Measurements from ENCODE around the gene LAPTM5. TPM values are rescaled to one million over a fixed set of nuclear protein-coding genes. Genes with fewer than 3 reads are reported as not detected.
A peak's percentile ranks its signal among the peaks of the same experiment; 100 is the strongest.
"Not testable (repeated sequence)": the region's sequence is repeated elsewhere in the genome, so short reads cannot be mapped to it uniquely, and the experiment has no call there.

The LAPTM5 gene
- total RNA-seq, 2 donors from 2014 or later: 14.9 to 39.1 TPM

- no peaks in the 10 kb centered on the region for H3K36me3 ChIP-seq
- H3K4me1 ChIP-seq (replicated peaks): no peaks in the 10 kb centered on the region
- no peak for TF ChIP-seq POLR2A (IDR thresholded peaks at IDR 0.05)
- no peak for TF ChIP-seq CTCF (IDR thresholded peaks at IDR 0.05)
- no peak for TF ChIP-seq POLR2AphosphoS5 (IDR thresholded peaks at IDR 0.05)
- intact Hi-C loops (cut with DNase I): loop anchor here (10.0 kb wide), 1 partner anchor 273 kb away; the partner anchor contains the start of gene PUM1
- WGBS: 89% methylated on average over 5 of the region's 5 CpGs
- DNase-seq (ENCODE audit: low spot score): no peak
- no peaks in the 10 kb centered on the region for H3K27me3 ChIP-seq (replicated peaks; ENCODE audit: insufficient read depth)
- no peak overlapping the region for H3K27ac ChIP-seq
- H3K9me3 ChIP-seq: no peaks in the 10 kb centered on the region
- no peak overlapping the region for H3K4me3 ChIP-seq
Observed at GRCh38 chr1:30791868-30792267, 34.3 kb upstream of the LAPTM5 start.

- intact Hi-C loops (cut with DNase I): loop anchor here (10.0 kb wide), 1 partner anchor 274 kb away; the partner anchor contains the start of gene PUM1
- Histone ChIP-seq H3K4me3 (no peak overlapping the region), H3K36me3 (no peaks in the 10 kb centered on the region), H3K9me3 (no peaks in the 10 kb centered on the region), H3K4me1 (replicated peaks) (no peaks in the 10 kb centered on the region), H3K27me3 (replicated peaks; ENCODE audit: insufficient read depth) (no peaks in the 10 kb centered on the region), H3K27ac (peak overlapping the region in 1 of 2 donors; percentile 11)
- DNase-seq (ENCODE audit: low spot score): no peak
- no peak for TF ChIP-seq CTCF (IDR thresholded peaks at IDR 0.05)
- WGBS: 47% methylated on average over 5 of the region's 5 CpGs
Observed at GRCh38 chr1:30790850-30791778, 33.5 kb upstream of the LAPTM5 start.

DNA sequence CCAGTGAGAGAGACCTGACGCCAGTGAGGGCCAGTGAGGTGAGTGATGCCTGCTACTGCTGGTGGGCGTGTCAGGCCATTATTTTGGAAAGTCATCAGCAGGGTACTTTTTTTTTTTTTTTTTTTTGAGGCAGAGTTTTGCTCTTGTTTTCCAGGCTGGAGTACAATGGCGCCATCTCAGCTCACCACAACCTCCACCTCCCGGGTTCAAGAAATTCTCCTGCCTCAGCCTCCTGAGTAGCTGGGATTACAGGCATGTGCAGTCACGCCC is 32.6 kb upstream of the LAPTM5 start:
- not testable (repeated sequence) for DNase-seq (ENCODE audit: low spot score); H3K27me3 ChIP-seq (replicated peaks; ENCODE audit: insufficient read depth); H3K9me3 ChIP-seq; H3K36me3 ChIP-seq; H3K4me1 ChIP-seq (replicated peaks); H3K4me3 ChIP-seq; H3K27ac ChIP-seq
- intact Hi-C loops (cut with DNase I): loop anchor here (10.0 kb wide), 1 partner anchor 275 kb away; the partner anchor contains the start of gene PUM1
- 87% methylated on average over 5 of the region's 5 CpGs for WGBS

GRCh38 chr1:30789388-30790255 is 32.0 kb upstream of the LAPTM5 start:
- intact Hi-C loops (cut with DNase I): loop anchor here (10.0 kb wide), 1 partner anchor 275 kb away; the partner anchor contains the start of gene PUM1
- H3K27me3 ChIP-seq (replicated peaks; ENCODE audit: insufficient read depth): no peaks in the 10 kb centered on the region
- H3K9me3 ChIP-seq: no peaks in the 10 kb centered on the region
- H3K27ac ChIP-seq: no peak overlapping the region
- no peak for DNase-seq (ENCODE audit: low spot score)
- no peaks in the 10 kb centered on the region for H3K4me1 ChIP-seq (replicated peaks)
- no peak overlapping the region for H3K4me3 ChIP-seq
- no peaks in the 10 kb centered on the region for H3K36me3 ChIP-seq
- 91% methylated on average over 12 of the region's 12 CpGs for WGBS
- no peak for TF ChIP-seq CTCF (IDR thresholded peaks at IDR 0.05)
- no peak for TF ChIP-seq POLR2A (IDR thresholded peaks at IDR 0.05)
- TF ChIP-seq POLR2AphosphoS5 (IDR thresholded peaks at IDR 0.05): no peak

- no peak overlapping the region for H3K4me3 ChIP-seq
- H3K27me3 ChIP-seq (replicated peaks; ENCODE audit: insufficient read depth): no peaks in the 10 kb centered on the region
- no peaks in the 10 kb centered on the region for H3K36me3 ChIP-seq
- WGBS: 59% methylated on average over 6 of the region's 9 CpGs
- TF ChIP-seq POLR2A (IDR thresholded peaks at IDR 0.05) (no peak), POLR2AphosphoS5 (IDR thresholded peaks at IDR 0.05) (peak; percentile 90)
- DNase-seq (ENCODE audit: low spot score): peak; percentile 34
- no peaks in the 10 kb centered on the region for H3K9me3 ChIP-seq
- H3K27ac ChIP-seq: peak overlapping the region; percentile 30 to 41
- H3K4me1 ChIP-seq (replicated peaks): no peaks in the 10 kb centered on the region
- intact Hi-C loops (cut with DNase I): no loop called here
Observed at GRCh38 chr1:30788580-30789387, 31.2 kb upstream of the LAPTM5 start.

Data from prostate gland (tissue), 2 donors.